K562 (cell line): Measurements from ENCODE around the gene CFL1. TPM values are rescaled to one million over a fixed set of nuclear protein-coding genes. Genes with fewer than 3 reads are reported as not detected.

Experiments used
- ATAC-seq: fragments of 200-7000 bp; cut with Tn5 transposase; 3 replicates; pipeline ENCODE4 v1.9.1; 2020; ENCODE audit warnings: moderate library complexity
- BruUV-seq: library from RNA; stranded (reverse); fragments of 400-500 nt; replicated peaks from 2 replicates; lab custom pipeline; 2021; lab: Mats Ljungman, UMichigan
- CTCF ChIA-PET: fragments of 300-600 bp; formaldehyde crosslinking; extraction: SDS; loops from one replicate; lab custom pipeline; 2021; ENCODE audit warnings: low intra/inter-chr PET ratio; lab: Yijun Ruan, JAX
- POLR2A ChIA-PET: fragments of 300-600, 350-650 bp; sonication (Branson Sonifier 250); formaldehyde crosslinking; extraction: SDS; loops from one replicate; lab custom pipeline; 2021; ENCODE audit warnings: antibody characterized with exemption, inconsistent platforms; lab: Yijun Ruan, JAX
- DNase-seq, 4 experiments: peaks; one replicate each; pipeline versions ENCODE4 v3.0.0 to v3.0.0-alpha.2; 2011 to 2018; ENCODE audit warnings: low spot score in 3 of 4, mixed read lengths in 3 of 4; ENCODE audit errors: extremely low read depth in 1 of 4
- FAIRE-seq: peaks from 2 replicates; lab custom pipeline; 2011; peaks lifted over from hg19 to GRCh38; lab: Jason Lieb, UNC
- H2AFZ ChIP-seq: 2 replicates; pipeline ENCODE4 v1.6.0; 2011; ENCODE audit warnings: low read depth, low read length, control low read depth, inconsistent platforms
- H3K27ac ChIP-seq: fragments of 200-600 bp; 3 replicates; pipeline ENCODE4 v1.8.0; 2011; ENCODE audit warnings: low read depth, mild to moderate bottlenecking, control low read depth, inconsistent platforms, low read length, moderate library complexity, mixed read lengths; ENCODE audit errors: extremely low read depth
- H3K27me3 ChIP-seq, 2 experiments: fragments of 300-600 bp in 1 of 2; 2 replicates in 1 of 2; 3 replicates in 1 of 2; pipeline versions ENCODE4 v1.6.0 to v1.8.0; 2011; ENCODE audit warnings: inconsistent platforms in 2 of 2, low read length in 2 of 2, mild to moderate bottlenecking in 1 of 2, mixed read lengths in 1 of 2, moderate library complexity in 1 of 2; ENCODE audit not compliant: control insufficient read depth in 2 of 2, insufficient read depth in 2 of 2
- H3K36me3 ChIP-seq: fragments of 300-600 bp; 3 replicates; pipeline ENCODE4 v1.8.0; 2011; ENCODE audit warnings: mild to moderate bottlenecking, low read length, inconsistent platforms; ENCODE audit not compliant: control insufficient read depth, insufficient read depth
- H3K4me1 ChIP-seq, 2 experiments: fragments of 200-600 bp in 1 of 2; replicated peaks in 1 of 2; 2 replicates in 1 of 2; 3 replicates in 1 of 2; pipeline versions ENCODE4 v1.5.1 to v1.8.0; 2011; ENCODE audit warnings: inconsistent platforms in 2 of 2, low read length in 2 of 2, mild to moderate bottlenecking in 1 of 2, mixed read lengths in 1 of 2, moderate library complexity in 1 of 2; ENCODE audit not compliant: control insufficient read depth in 2 of 2, insufficient read depth in 2 of 2
- H3K4me2 ChIP-seq: 2 replicates; pipeline ENCODE4 v1.6.1; 2011; ENCODE audit warnings: low read length, control low read depth, inconsistent platforms, mixed read lengths; ENCODE audit not compliant: insufficient read depth
- H3K4me3 ChIP-seq: fragments of 200-600 bp; sonication (generic), shearing (Covaris generic); 2 replicates; pipeline ENCODE4 v1.5.1; 2016; ENCODE audit warnings: control low read depth, inconsistent platforms
- H3K79me2 ChIP-seq: fragments of 200-600 bp; 3 replicates; pipeline ENCODE4 v1.8.0; 2011; ENCODE audit warnings: low read length, inconsistent platforms; ENCODE audit not compliant: control insufficient read depth, insufficient read depth
- H3K9ac ChIP-seq, 2 experiments: 2 replicates each; pipeline versions ENCODE4 v1.6.0 to v1.6.1; 2011; ENCODE audit warnings: low read depth in 2 of 2, low read length in 2 of 2, control low read depth in 1 of 2, inconsistent platforms in 1 of 2, mild to moderate bottlenecking in 1 of 2, mixed read lengths in 1 of 2; ENCODE audit not compliant: insufficient read depth in 1 of 2
- H3K9me1 ChIP-seq: one replicate; pipeline ENCODE4 v1.6.0; 2011; ENCODE audit warnings: inconsistent platforms, mild to moderate bottlenecking, low read length, moderate library complexity; ENCODE audit not compliant: control insufficient read depth, insufficient read depth
- H3K9me3 ChIP-seq: replicated peaks from 2 replicates; pipeline ENCODE4 v1.5.1; 2011; ENCODE audit warnings: low read depth, low read length, inconsistent platforms; ENCODE audit not compliant: control insufficient read depth, insufficient read depth
- H4K20me1 ChIP-seq: replicated peaks from 2 replicates; pipeline ENCODE4 v1.6.1; 2011; ENCODE audit warnings: low read length, inconsistent platforms, mixed read lengths; ENCODE audit not compliant: control insufficient read depth, insufficient read depth
- POLR2G ChIP-seq: fragments of 200-400 bp; formaldehyde crosslinking; IDR thresholded peaks from 2 replicates; pipeline ENCODE4 v1.6.1; 2017; ENCODE audit warnings: low read depth, mild to moderate bottlenecking, antibody characterized with exemption, low read length, moderate library complexity
- RUNX1 ChIP-seq: sonication (generic); IDR thresholded peaks from 2 replicates; pipeline ENCODE4 v1.6.1; 2016; ENCODE audit warnings: antibody characterized with exemption, low read depth
- WGBS: fragments of 100-300 bp; shearing (Covaris generic); methylation state at CpG from one replicate; pipeline ENCODE4 v1.1.6; 2016; ENCODE audit warnings: low coverage, mixed read lengths; ENCODE audit not compliant: insufficient coverage; ENCODE audit errors: missing lambda C conversion rate; 5-methylcytosine and 5-hydroxymethylcytosine counted together
- in situ Hi-C: fragments of 300-500 bp; cut with MboI; formaldehyde crosslinking; loops from 4 replicates; pipeline ENCODE4 v1.15.0; 2018; ENCODE audit warnings: inconsistent platforms, mixed read lengths
- intact Hi-C: fragments of 100-400 bp; cut with micrococcal nuclease; formaldehyde crosslinking; loops from 2 replicates; pipeline ENCODE4 v1.14.2; 2022
- polyA plus RNA-seq, 8 experiments: library from polyadenylated mRNA; depleted of rRNA in 4 of 8; stranded (reverse) in 5 of 8; unstranded in 3 of 8; fragments of >200 nt; fragmentation: Nextera tagmentation in 2 of 8; fragmentation: Illumina TruSeq in 1 of 8; extraction: Ambion mirVana in 2 of 8; extraction: Trizol in 1 of 8; gene quantifications; 2 replicates each; pipeline versions ENCODE4 v1.2.1 to v1.2.3, GENCODE V29; 2011 to 2014; ENCODE audit warnings: inconsistent platforms in 1 of 8, missing spikeins in 1 of 8
- total RNA-seq, 7 experiments: library from RNA; depleted of rRNA in 6 of 7; stranded (reverse); fragments of >200 nt in 6 of 7; fragmentation: Illumina TruSeq in 2 of 7; extraction: Trizol in 2 of 7; gene quantifications; 2 replicates each; pipeline versions ENCODE4 v1.2.1 to v1.2.3, GENCODE V29; 2011 to 2021; ENCODE audit warnings: low replicate concordance in 1 of 7

Gene CFL1
- total and polyA plus RNA-seq, 9 of the 15 experiments (the other 6 are each of a cell fraction or from before 2014, with no cell fraction given) = 105 to 1,101 (median 859) TPM

- Histone ChIP-seq H3K36me3 (peaks cover 14% of the 10 kb centered on the region; the same call in 2 of the 3 replicates), H3K79me2 (no peaks in the 10 kb centered on the region), H3K9me3 (no peaks in the 10 kb centered on the region), H3K27me3 (no peaks in the 10 kb centered on the region), H3K4me2 (no peak overlapping the region), H3K4me3 (no peak overlapping the region), H3K9me1 (no peaks in the 10 kb centered on the region), H3K27ac (peak overlapping the region; percentile 22; the same call in 1 of the 3 replicates), H3K9ac (peak overlapping the region in 1 of 2 experiments; percentile 81; a peak in 2 of 4 replicates), H4K20me1 (no peaks in the 10 kb centered on the region), H3K4me1 (peaks cover 22 to 55% of the 10 kb centered on the region in 2 experiments), H2AFZ (no peak overlapping the region)
- ATAC-seq (no peak), FAIRE-seq (no peak), DNase-seq (no peak)
- WGBS = 72% methylated on average over 15 of the region's 26 CpGs
- POLR2A ChIA-PET = interaction anchor here (0.5 to 8.2 kb wide), 12 partner anchors 9 to 219 kb away, joined by 3 to 151 read pairs (median 3); partner anchors contain the start of genes CCDC85B, CFL1, CTSW and FIBP
- in situ Hi-C loops = no loop called here
- intact Hi-C loops = no loop called here
- TF ChIP-seq POLR2G = peak; percentile 48
- TF ChIP-seq RUNX1 = no peak
- CTCF ChIA-PET = no interaction called here
- BruUV-seq = no TSS peak
Measured at GRCh38 chr11:65871811-65872548, 14.0 kb upstream of the CFL1 start.
